K562 (cell line): ENCODE measurements around the gene SERPINE3. TPM values are rescaled to one million over a fixed set of nuclear protein-coding genes. Genes with fewer than 3 reads are reported as not detected.

Source experiments
- ATAC-seq: fragments of 200-7000 bp; cut with Tn5 transposase; 3 replicates; pipeline ENCODE4 v1.9.1; 2020; ENCODE audit warnings: moderate library complexity
- BruUV-seq: library from RNA; stranded (reverse); fragments of 400-500 nt; replicated peaks from 2 replicates; lab custom pipeline; 2021; lab: Mats Ljungman, UMichigan
- CTCF ChIA-PET: fragments of 300-600 bp; formaldehyde crosslinking; extraction: SDS; loops from one replicate; lab custom pipeline; 2021; ENCODE audit warnings: low intra/inter-chr PET ratio; lab: Yijun Ruan, JAX
- POLR2A ChIA-PET: fragments of 300-600, 350-650 bp; sonication (Branson Sonifier 250); formaldehyde crosslinking; extraction: SDS; loops from one replicate; lab custom pipeline; 2021; ENCODE audit warnings: antibody characterized with exemption, inconsistent platforms; lab: Yijun Ruan, JAX
- DNase-seq, 4 experiments: peaks; one replicate each; pipeline versions ENCODE4 v3.0.0 to v3.0.0-alpha.2; 2011 to 2018; ENCODE audit warnings: low spot score in 3 of 4, mixed read lengths in 3 of 4; ENCODE audit errors: extremely low read depth in 1 of 4
- FAIRE-seq: peaks from 2 replicates; lab custom pipeline; 2011; peaks lifted over from hg19 to GRCh38; lab: Jason Lieb, UNC
- H2AFZ ChIP-seq: 2 replicates; pipeline ENCODE4 v1.6.0; 2011; ENCODE audit warnings: low read depth, low read length, control low read depth, inconsistent platforms
- H3K27ac ChIP-seq: fragments of 200-600 bp; 3 replicates; pipeline ENCODE4 v1.8.0; 2011; ENCODE audit warnings: low read depth, mild to moderate bottlenecking, control low read depth, inconsistent platforms, low read length, moderate library complexity, mixed read lengths; ENCODE audit errors: extremely low read depth
- H3K27me3 ChIP-seq, 2 experiments: fragments of 300-600 bp in 1 of 2; 2 replicates in 1 of 2; 3 replicates in 1 of 2; pipeline versions ENCODE4 v1.6.0 to v1.8.0; 2011; ENCODE audit warnings: inconsistent platforms in 2 of 2, low read length in 2 of 2, mild to moderate bottlenecking in 1 of 2, mixed read lengths in 1 of 2, moderate library complexity in 1 of 2; ENCODE audit not compliant: control insufficient read depth in 2 of 2, insufficient read depth in 2 of 2
- H3K36me3 ChIP-seq: fragments of 300-600 bp; 3 replicates; pipeline ENCODE4 v1.8.0; 2011; ENCODE audit warnings: mild to moderate bottlenecking, low read length, inconsistent platforms; ENCODE audit not compliant: control insufficient read depth, insufficient read depth
- H3K4me1 ChIP-seq, 2 experiments: fragments of 200-600 bp in 1 of 2; replicated peaks in 1 of 2; 2 replicates in 1 of 2; 3 replicates in 1 of 2; pipeline versions ENCODE4 v1.5.1 to v1.8.0; 2011; ENCODE audit warnings: inconsistent platforms in 2 of 2, low read length in 2 of 2, mild to moderate bottlenecking in 1 of 2, mixed read lengths in 1 of 2, moderate library complexity in 1 of 2; ENCODE audit not compliant: control insufficient read depth in 2 of 2, insufficient read depth in 2 of 2
- H3K4me2 ChIP-seq: 2 replicates; pipeline ENCODE4 v1.6.1; 2011; ENCODE audit warnings: low read length, control low read depth, inconsistent platforms, mixed read lengths; ENCODE audit not compliant: insufficient read depth
- H3K4me3 ChIP-seq: fragments of 200-600 bp; sonication (generic), shearing (Covaris generic); 2 replicates; pipeline ENCODE4 v1.5.1; 2016; ENCODE audit warnings: control low read depth, inconsistent platforms
- H3K79me2 ChIP-seq: fragments of 200-600 bp; 3 replicates; pipeline ENCODE4 v1.8.0; 2011; ENCODE audit warnings: low read length, inconsistent platforms; ENCODE audit not compliant: control insufficient read depth, insufficient read depth
- H3K9ac ChIP-seq, 2 experiments: 2 replicates each; pipeline versions ENCODE4 v1.6.0 to v1.6.1; 2011; ENCODE audit warnings: low read depth in 2 of 2, low read length in 2 of 2, control low read depth in 1 of 2, inconsistent platforms in 1 of 2, mild to moderate bottlenecking in 1 of 2, mixed read lengths in 1 of 2; ENCODE audit not compliant: insufficient read depth in 1 of 2
- H3K9me1 ChIP-seq: one replicate; pipeline ENCODE4 v1.6.0; 2011; ENCODE audit warnings: inconsistent platforms, mild to moderate bottlenecking, low read length, moderate library complexity; ENCODE audit not compliant: control insufficient read depth, insufficient read depth
- H3K9me3 ChIP-seq: replicated peaks from 2 replicates; pipeline ENCODE4 v1.5.1; 2011; ENCODE audit warnings: low read depth, low read length, inconsistent platforms; ENCODE audit not compliant: control insufficient read depth, insufficient read depth
- H4K20me1 ChIP-seq: replicated peaks from 2 replicates; pipeline ENCODE4 v1.6.1; 2011; ENCODE audit warnings: low read length, inconsistent platforms, mixed read lengths; ENCODE audit not compliant: control insufficient read depth, insufficient read depth
- BCL6 ChIP-seq: fragments of 250-450 bp; sonication (Bioruptor Pico); IDR thresholded peaks from 2 replicates; pipeline ENCODE4 v1.4.0; 2020
- KLF13 ChIP-seq: fragments of 450-650 bp; IDR thresholded peaks from 2 replicates; pipeline ENCODE4 v1.6.1; 2016; ENCODE audit warnings: missing genetic modification characterization, low read depth, mild to moderate bottlenecking, missing compliant biosample characterization, moderate library complexity, borderline replicate concordance
- TRIM25 ChIP-seq: fragments of 450-650 bp; IDR thresholded peaks from 2 replicates; pipeline ENCODE4 v1.7.0; 2016; ENCODE audit warnings: borderline replicate concordance
- ZNF274 ChIP-seq: IDR thresholded peaks from 2 replicates; pipeline ENCODE4 v1.6.1; 2011; ENCODE audit warnings: low read depth, mild to moderate bottlenecking, low read length, moderate library complexity, borderline replicate concordance
- ZNF282 ChIP-seq: sonication (generic); formaldehyde crosslinking; IDR thresholded peaks from 2 replicates; pipeline ENCODE4 v1.8.1; 2023; ENCODE audit warnings: missing genetic modification reagents
- in situ Hi-C: fragments of 300-500 bp; cut with MboI; formaldehyde crosslinking; loops from 4 replicates; pipeline ENCODE4 v1.15.0; 2018; ENCODE audit warnings: inconsistent platforms, mixed read lengths
- intact Hi-C: fragments of 100-400 bp; cut with micrococcal nuclease; formaldehyde crosslinking; loops from 2 replicates; pipeline ENCODE4 v1.14.2; 2022
- polyA plus RNA-seq, 8 experiments: library from polyadenylated mRNA; depleted of rRNA in 4 of 8; stranded (reverse) in 5 of 8; unstranded in 3 of 8; fragments of >200 nt; fragmentation: Nextera tagmentation in 2 of 8; fragmentation: Illumina TruSeq in 1 of 8; extraction: Ambion mirVana in 2 of 8; extraction: Trizol in 1 of 8; gene quantifications; 2 replicates each; pipeline versions ENCODE4 v1.2.1 to v1.2.3, GENCODE V29; 2011 to 2014; ENCODE audit warnings: inconsistent platforms in 1 of 8, missing spikeins in 1 of 8
- total RNA-seq, 7 experiments: library from RNA; depleted of rRNA in 6 of 7; stranded (reverse); fragments of >200 nt in 6 of 7; fragmentation: Illumina TruSeq in 2 of 7; extraction: Trizol in 2 of 7; gene quantifications; 2 replicates each; pipeline versions ENCODE4 v1.2.1 to v1.2.3, GENCODE V29; 2011 to 2021; ENCODE audit warnings: low replicate concordance in 1 of 7

SERPINE3 gene
- total and polyA plus RNA-seq, 9 of the 15 experiments (the other 6 are each of a cell fraction or from before 2014, with no cell fraction given) = not detected

GRCh38 chr13:51333826-51334225, 5.7 kb upstream of the SERPINE3 start:
- DNase-seq (no peak), ATAC-seq (no peak), FAIRE-seq (no peak)
- Histone ChIP-seq H2AFZ (no peak overlapping the region), H3K36me3 (no peaks in the 10 kb centered on the region), H3K9me3 (no peaks in the 10 kb centered on the region), H4K20me1 (no peaks in the 10 kb centered on the region), H3K4me1 (no peaks in the 10 kb centered on the region; a peak in 2 of 5 replicates), H3K27ac (no peak overlapping the region), H3K4me2 (no peak overlapping the region), H3K27me3 (peaks cover 5 to 22% of the 10 kb centered on the region in 2 experiments; a peak in 4 of 5 replicates), H3K9me1 (no peaks in the 10 kb centered on the region), H3K79me2 (no peaks in the 10 kb centered on the region), H3K4me3 (no peak overlapping the region), H3K9ac (no peak overlapping the region)
- no TSS peak for BruUV-seq
- in situ Hi-C loops (no loop called here), intact Hi-C loops (no loop called here)
- TF ChIP-seq ZNF274 (no peak), BCL6 (CRISPR knock-in tag) (no peak), TRIM25 (no peak), KLF13 (tag) (no peak), ZNF282 (CRISPR knock-in tag) (no peak)
- CTCF ChIA-PET = no interaction called here
- POLR2A ChIA-PET = no interaction called here
